HG03442 (cell line): ENCODE results near the gene ETV3.
"Not testable (repeated sequence)": the region's sequence is repeated elsewhere in the genome, so short reads cannot be mapped to it uniquely, and the experiment has no call there.

Source experiments
- ATAC-seq: cut with Tn5 transposase; IDR thresholded peaks from one replicate; pipeline ENCODE4 v1.9.1; 2021; ENCODE audit warnings: mild to moderate bottlenecking, moderate library complexity; ENCODE audit not compliant: unreplicated experiment

Gene ETV3

DNA sequence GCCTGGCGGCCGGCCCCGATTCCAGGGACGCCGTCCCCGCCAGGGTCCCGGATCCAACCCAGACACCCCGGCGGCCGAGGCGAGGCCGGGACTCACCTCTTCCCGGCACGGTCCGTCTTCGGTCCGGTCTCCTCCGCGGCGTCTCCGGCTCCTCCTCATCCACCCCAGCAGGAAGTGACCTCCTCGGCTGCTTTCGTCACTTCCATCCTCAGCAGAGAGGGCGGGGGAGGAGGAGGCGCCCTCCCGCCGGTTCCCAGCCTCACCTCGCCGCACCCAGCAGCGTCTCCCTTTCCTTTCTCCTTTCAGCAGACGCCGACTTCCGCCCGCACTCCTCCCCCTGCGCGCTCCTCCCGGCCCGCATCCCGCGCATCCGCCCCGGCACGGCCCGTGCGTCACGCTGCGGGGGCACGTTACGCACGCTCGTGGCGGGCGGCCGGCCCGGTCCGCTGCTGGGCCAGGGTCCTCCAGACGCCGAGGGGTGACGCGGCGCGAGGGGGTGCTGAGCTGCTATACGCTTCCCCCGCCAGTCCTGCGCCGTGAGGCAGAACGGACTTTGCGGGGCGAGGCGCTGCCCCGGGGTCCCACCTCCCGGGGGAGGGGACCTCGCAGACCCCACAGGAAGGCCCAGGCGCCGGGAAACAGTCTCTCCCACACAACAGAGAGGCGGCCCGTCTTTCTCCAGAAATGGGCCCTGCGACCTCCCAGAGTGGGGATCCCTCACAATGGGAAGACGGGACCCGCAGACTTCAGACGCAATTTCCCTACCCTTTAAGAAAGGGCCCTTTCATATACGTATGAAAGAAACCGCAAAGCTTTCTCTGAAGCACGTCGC lies at the start of gene ETV3:
TSS of gene ETV3 (minus strand) at position 176 of the 832 bp plus-strand sequence. CDS start 2,043 bp downstream, outside the sequence.
- peak; percentile 83 for ATAC-seq

DNA sequence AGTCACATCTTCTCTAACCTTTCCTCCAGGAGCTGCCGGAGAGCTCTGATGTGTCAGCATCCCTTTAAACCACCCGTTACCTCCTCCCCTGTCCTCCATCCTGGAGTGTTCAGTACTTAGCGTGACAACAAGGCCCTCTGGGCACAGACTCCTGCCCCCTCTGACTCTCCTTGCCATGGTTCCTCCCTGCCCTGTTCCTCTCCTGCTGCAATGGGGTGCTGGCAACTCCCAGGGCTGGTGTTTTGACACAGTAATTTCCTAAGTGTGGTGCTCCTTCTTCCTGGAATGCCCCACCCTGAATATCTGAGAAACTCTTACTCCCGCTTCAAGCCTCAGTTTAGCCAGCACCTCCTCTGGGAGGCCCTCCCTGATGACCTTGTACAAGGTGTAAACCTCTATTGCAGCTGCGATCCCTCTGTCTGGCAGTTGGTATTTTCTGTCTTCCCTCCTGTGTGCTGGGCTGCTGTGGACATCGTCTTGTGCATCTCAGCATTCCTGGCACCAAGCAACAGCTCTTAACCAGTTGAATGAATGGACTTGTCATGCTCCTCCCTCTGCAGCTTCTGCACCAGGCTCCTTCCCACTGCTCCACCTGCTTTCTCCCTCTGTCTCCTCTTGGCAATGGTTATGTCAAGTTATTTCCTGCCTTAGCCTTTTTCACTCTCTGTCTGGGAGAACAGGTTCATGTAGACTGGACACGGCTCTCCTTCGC lies 48.2 kb upstream of the ETV3 start:
- ATAC-seq: no peak

DNA sequence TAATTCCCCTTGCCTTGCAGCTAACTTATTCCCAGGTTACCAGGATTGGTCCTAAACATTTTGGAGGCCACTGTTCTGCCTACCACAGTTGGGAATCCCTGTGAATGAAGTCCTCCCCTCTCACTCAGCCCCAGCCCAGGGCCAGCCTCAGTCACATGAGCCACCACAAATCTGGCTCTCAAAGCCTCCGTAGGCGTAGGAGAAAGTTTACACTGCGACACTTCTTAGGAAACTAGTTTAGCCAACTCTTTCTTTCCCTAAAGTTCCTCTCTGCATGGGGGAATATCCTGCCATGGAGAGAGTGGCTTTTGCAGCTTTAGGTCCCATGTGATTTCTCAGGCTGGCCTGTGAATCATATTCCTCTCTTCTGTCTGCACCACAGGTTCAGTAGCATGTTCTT lies 45.7 kb upstream of the ETV3 start:
- no peak for ATAC-seq

DNA sequence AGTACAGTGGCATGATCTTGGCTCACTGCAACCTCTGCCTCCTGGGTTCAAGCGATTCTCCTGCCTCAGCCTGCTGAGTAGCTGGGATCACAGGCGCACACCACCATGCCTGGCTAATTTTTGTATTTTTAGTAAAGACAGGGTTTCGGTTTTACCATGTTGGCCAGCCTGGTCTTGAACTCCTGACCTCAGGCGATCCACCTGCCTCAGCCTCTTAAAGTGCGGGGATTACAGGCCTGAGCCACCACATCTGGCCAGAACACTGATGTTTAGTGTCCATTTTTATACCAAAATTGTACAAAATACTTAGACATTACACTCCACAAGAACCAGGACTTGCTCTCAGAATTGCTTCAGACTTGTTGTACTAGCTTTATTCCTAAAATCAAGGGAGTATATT lies 44.2 kb upstream of the ETV3 start:
- ATAC-seq: not testable (repeated sequence)

DNA sequence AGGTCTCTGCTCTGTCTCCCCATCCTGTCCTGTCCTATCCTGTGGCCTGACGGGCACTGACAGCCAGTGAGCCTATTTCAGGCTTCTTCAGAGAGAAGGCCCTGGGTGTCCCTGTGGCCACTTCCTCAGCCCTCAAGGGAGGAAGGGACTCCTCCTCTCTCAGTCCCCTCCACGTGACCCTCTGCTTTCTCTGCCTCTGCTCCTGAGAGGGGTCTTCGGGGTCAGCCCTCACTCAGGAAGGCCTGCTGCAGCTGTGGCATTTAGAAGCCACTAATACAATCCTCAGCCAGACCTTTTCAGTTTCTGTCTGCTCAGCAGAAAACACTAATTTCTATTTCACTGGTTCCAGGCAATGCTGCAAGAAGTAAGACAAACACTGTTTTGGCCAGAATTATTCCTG lies 43.6 kb upstream of the ETV3 start:
- ATAC-seq: no peak

DNA sequence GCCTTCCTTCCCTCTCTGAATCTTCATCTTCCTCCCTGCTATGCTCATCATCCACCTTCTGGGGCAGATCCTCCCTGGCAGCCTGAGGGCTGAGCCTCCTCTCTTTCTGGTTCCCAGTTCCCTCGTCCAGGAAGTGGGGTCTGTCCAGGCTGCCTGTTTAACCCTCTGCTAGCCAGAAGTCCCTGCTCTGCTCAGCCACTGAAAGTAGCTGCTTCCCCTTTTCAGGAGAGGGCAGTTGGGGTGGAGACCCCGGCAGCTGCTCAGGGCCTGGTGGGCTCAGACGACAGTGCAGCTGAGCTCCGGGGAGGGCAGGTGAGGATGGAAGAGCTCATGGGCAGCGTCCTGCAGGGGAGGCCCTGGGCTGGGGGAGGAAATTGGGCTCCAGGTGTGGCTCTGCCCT lies 43.1 kb upstream of the ETV3 start:
- no peak for ATAC-seq

DNA sequence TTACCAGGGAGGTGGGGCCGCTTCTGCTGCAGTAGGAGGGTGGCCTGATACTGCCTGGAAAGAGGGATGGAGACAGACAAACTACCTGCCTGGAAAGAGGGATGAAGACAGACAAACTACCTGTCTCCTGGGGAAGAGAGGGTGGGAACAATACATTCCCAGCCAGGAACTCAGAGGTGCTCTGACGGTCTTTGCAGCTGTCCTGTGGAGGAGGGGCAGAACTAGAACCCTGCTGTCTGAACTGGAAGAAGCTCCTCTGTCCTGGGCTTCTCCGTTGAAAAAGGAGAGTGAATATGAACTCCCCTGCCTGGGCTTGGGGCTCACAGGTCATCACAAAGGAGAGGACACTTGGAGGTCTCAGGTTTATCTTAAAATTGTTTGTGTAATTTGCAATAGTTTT lies 40.3 kb upstream of the ETV3 start:
- no peak for ATAC-seq

DNA sequence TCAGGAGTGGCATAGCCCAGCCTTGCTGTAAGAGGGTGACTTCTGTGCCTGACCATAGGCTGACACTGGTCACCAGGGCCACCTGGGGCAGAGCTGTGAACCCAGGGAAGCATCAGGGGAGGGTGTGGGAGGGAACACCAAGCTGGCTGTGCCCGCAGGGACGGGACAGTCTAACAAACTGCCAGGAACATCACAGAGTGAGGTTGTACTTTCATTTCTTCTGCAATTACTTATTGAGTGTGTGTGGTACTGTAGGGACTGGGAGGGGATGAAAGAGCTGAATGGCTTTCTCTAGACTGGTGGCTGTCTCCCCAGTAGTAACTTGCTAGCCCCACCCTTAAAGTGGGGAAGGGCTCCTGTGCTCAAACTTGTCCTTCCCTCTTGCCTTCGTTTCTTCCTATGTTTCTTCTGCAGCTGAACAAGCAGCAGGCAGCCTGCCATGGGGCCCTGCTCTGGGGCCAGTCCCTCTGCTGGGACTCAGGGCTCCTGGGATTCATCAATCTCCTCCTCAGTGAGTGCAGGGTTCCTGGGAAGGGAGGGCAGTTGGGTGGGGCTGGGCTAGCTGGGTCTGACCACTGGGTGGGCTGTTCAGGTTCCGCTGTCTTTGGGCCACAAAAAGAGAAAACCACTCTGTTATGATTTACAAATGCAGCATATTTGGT lies 39.7 kb upstream of the ETV3 start:
- no peak for ATAC-seq

DNA sequence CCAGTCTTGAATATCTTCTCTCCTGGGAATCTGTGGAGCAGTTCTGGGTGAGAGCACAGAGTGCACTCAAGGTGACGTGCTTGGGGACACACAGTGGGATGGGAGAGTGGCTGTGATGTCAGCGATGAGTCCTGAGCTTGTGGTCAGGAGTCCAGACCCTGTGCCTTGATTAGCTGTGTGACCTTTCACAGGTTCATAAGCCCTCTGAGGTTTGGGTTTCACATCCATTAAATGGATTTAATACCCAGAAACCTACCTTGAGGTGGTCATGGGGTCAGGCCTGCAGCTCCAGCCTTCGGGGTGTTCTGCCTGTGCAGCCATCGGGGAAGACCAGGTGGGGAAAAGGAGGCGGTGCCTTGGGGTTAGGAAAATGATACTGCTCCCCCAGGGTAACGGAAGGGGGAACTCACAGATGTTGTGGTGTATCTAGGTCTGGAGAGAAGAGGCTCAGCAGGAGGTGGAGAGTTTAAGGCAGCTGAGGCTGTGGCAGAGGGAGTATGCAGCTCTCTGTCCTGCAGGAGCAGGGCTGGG lies 38.5 kb upstream of the ETV3 start:
- peak; percentile 48 for ATAC-seq

DNA sequence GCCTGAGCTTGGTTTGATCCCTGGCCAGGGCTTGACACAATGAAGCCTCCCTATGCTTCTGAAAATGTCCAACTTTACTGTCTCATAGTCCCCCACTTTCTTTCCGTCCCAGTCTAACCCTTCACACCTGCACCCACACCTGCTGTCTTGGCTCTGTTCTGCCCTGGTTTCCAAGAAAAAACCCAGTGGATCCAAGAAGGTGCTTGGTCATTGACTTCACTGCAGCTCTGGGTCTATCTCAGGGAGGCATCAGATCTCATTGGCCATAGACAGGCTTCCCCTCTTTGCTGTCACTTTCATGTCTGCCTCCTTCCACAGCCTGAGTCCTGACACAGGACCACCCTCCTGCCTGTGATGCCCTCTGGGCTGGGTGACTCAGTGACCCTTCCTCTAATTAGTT lies 37.8 kb upstream of the ETV3 start:
- peak; percentile 6 for ATAC-seq

DNA sequence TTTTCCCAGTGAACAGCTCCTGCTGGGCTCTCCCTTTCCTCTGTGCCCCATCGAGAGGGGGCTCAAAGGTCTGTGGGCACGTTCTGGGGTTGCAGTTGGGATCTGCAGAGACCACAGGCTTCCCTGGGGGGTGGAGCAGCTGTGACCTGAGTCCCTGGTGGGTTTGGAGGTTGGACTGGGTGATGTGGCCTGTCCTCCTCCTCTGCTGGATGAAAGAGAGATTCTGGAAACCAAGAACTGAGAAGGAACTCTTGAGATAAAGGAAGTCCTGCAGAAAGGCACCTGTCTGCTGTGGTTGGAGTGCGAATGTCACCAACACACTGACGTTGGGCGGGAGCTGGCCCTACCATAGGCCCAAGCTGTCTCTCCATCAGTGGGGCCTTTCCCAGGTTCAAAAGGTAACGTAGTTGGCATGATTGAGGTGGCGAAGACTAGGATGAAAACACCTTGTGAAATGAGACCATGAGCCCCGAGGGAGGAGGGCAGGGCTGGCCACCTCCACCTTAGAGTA lies 35.8 kb upstream of the ETV3 start:
- ATAC-seq: no peak

DNA sequence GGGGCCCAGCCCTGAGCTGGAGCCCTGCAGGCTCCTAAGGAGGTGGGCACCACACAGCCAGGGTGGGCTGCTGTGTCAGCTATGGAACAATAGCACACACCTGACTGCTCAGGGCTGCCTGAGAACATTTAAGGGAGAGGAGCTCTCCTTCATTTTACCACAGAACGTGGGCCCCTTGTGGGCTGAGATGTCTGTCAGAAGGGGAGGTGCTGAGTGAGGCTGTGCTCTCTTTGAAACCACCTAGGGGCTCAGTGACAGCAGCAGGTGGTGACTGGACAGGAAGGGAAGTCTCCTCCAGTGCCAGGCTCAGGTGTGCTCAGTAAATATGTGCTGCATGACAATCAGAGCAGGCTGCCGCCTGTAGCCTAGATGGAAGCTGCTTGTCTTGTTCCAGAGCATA lies 35.0 kb upstream of the ETV3 start:
- ATAC-seq: not testable (repeated sequence)

DNA sequence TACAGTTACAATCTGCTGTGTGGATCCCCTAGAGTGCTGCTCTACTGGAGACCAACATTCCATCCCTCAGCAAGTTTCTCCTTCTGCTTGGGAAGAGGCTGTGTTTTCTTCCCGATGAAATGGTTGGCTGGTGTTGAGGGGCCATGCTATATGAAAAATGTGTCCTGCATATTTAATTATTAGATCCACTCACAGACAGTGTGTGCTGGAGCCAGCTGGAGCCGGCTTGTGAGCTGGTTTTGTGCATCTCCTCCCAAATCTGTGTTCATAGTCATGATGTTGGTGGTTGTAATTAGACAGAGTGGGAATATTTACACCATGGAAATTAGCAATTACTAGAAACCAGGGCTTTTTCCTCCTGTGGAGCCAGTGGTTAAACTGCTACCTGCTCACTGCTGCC lies 34.4 kb upstream of the ETV3 start:
- ATAC-seq: not testable (repeated sequence)

DNA sequence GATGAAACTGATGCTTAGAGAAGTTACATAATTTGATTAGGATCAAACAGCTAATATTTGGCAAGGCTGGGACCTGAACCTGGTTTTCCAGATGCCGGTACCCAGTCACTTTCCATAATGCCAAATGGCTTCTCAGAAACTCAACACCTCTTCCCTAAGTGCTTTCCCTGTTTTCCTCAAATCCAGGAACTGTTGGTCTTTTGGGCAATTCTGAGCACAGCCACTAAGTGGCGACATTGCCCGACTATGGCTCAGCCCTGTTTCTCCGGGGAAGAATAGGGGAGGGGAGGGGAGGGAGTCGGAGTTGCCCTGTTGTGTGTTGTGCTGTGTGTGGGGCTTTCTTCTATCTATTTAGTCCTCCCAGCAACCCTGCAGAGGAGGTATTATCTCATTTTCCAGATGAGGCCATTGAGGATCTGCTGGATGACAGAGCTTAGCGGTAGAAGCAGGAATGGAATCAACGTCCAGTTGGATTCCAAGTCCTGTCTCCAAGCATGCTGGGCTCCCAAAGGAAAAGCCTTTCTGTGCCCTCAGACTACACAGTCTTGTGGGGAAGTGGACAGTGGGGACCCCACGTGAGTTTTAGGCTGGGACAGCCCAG lies 33.8 kb upstream of the ETV3 start:
- ATAC-seq: not testable (repeated sequence)

DNA sequence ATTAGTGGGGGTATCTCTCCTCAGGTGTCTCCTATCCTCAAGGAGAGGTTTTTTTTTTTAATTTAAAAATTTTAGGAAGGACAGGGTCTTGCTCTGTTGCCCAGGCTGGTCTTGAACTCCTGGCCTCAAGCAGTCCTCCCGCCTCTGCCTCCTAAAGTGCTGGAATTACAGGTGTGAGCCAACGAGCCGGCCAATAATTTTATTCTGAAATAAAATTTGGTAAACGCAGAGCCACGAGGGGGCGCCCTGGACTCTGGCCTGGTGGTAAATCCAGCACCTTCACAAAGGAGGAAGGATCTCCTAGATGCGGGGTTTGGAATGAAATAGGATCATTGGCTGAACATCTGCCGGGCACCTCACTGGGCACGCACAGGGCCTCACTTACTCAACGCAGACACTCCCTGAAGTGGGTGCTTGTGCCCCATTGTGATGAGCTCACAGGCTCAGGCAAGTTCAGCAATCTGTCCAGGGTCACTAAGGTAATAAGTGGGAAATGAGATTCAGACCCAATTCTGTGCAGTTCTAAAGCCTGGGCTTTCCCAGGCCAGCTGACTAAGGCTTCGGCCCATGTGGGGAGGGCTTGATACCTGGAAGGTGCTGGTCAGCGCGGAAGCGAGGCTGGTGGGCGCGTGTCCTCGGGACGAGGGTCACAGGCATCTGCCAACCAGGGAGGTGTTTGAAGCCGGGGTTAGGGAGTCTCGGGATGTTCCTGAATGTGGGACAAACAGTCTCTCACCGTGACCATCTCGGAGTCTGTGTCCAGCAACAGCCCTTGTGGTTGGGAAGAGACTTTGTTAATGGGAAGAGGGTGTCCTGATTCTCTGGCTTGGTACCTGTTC lies 32.7 kb upstream of the ETV3 start:
- no peak for ATAC-seq

DNA sequence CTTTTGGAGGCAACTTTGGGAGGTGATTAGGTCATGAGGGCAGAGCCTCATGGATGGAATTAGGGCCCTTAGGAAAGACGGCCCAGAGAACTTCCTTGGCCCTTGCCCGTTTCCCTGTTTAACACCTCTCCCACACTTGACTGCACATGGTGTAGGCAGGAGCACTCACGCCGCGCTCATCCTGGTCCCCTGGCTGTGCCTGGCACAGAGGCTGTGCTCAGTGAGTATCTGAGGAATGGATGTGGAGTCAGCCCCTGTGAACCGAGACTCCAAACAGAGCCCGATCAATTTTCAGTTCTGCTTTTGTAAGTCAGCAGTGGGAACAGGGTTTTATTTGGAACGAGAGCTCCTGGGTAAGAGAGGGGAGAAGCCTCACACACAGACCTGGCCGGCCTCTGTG lies 29.8 kb upstream of the ETV3 start:
- no peak for ATAC-seq

DNA sequence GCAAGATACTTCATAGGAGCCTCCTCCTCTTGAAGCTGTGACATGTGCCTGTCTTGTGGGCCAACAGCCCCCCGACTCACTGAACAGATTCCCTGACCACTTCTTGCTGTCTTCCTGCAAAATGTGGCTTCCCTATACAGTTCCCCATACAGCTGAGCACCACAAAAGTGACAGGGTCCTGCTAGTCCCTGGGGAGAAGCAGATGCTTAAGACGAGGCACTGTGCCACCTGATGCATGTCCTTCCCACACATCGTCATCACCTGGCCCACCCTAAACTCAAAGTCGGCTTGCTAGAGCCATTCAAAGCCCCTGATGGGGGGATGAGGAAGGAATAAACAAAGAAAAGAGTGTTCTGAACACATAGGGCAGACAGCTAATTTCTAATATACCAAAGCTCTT lies 29.2 kb upstream of the ETV3 start:
- ATAC-seq: no peak

DNA sequence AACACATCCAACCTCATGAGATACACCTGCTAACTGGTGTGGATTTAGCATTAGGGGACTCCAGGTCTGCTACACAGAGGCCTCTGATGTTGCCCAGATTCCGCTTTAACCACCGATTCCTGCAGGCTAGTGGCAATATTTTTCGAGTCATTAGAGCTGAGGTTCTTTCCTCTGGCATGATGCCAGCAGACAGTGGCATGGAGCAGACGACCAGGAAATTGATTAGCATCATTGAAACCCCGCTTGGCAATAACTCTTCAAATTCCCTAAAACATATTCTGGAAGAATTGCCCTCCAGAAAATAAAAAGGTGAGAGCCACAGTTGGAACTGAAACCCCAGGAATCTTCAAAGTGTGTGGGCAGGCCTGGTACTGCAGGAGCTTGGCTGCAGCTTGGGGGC lies 28.4 kb upstream of the ETV3 start:
- no peak for ATAC-seq

DNA sequence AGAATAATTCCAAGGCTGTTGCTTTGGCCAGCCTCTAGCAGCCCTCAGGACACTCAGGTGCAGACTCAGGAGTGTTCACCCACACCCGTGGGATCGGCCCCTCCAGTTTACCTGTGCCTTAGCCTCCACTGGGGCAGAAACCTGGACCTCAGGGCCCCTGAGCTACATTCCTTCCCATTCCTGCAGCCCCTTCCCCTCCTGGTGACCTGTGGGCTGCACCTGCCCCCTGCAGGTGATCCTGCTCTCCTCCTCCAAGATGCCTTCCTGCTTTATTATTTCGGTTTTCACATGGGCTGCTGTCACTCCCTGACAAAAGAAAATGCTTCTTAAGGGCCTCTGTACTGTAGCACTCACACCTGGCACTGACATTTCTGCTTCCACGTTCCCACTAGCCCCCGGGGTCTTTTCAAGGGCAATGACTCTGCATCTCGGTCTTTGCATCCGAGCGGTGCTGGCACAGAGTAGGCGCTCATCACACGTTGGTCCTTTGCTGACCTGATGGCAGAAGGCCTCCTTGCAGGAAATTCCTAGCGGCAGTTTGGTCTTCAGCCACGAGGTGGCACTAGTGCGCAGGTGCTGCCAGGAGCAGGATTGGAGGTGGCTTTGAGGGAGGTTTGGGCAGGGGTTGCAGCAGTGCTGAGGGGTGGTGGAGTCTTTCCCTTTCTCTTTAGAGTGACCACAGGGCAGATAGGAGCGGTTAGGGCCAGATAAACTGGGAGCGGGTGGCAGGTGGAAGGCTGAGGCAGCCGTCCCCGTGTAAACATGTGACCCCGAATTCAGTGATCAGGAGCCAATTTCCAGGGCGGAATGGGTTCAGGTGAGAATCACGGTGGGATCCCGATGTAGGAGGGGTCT lies 25.3 kb upstream of the ETV3 start:
- ATAC-seq: no peak
